HUDEP-2 (cell line): Measurements from ENCODE around the gene PRDM16.
"Not testable (repeated sequence)": the region's sequence is repeated elsewhere in the genome, so short reads cannot be mapped to it uniquely, and the experiment has no call there.

Source experiments
- DNase-seq, 76 experiments: peaks; one replicate each; lab custom pipeline; 2025; ENCODE audit not compliant: unreplicated experiment in 76 of 76; lab: John Stamatoyannopoulos, UW

The PRDM16 gene

GRCh38 chr1:3080053-3080955, 11.3 kb downstream of the PRDM16 start:
- DNase-seq = no peak

GRCh38 chr1:3081171-3081683, 12.2 kb downstream of the PRDM16 start:
- DNase-seq = no peak

- DNase-seq = no peak
Observed at GRCh38 chr1:3082051-3082450, 13.0 kb downstream of the PRDM16 start.

- no peak for DNase-seq
Observed at GRCh38 chr1:3082571-3083516, 13.8 kb downstream of the PRDM16 start.

- no peak for DNase-seq
Observed at GRCh38 chr1:3084154-3084553, 15.2 kb downstream of the PRDM16 start.

- no peak for DNase-seq
Observed at GRCh38 chr1:3084726-3085125, 15.7 kb downstream of the PRDM16 start.

GRCh38 chr1:3085721-3086120, 16.7 kb downstream of the PRDM16 start:
- no peak for DNase-seq

GRCh38 chr1:3086272-3086974, 17.4 kb downstream of the PRDM16 start:
- DNase-seq = no peak

- no peak for DNase-seq
Observed at GRCh38 chr1:3087049-3087448, 18.0 kb downstream of the PRDM16 start.

- DNase-seq = not testable (repeated sequence)
Observed at GRCh38 chr1:3087946-3088668, 19.1 kb downstream of the PRDM16 start.

GRCh38 chr1:3089490-3089889, 20.5 kb downstream of the PRDM16 start:
- DNase-seq = no peak

GRCh38 chr1:3091334-3091733, 22.3 kb downstream of the PRDM16 start:
- no peak for DNase-seq

- DNase-seq = no peak
Observed at GRCh38 chr1:3092530-3092929, 23.5 kb downstream of the PRDM16 start.

- no peak for DNase-seq
Observed at GRCh38 chr1:3093898-3094626, 25.1 kb downstream of the PRDM16 start.

- no peak for DNase-seq
Observed at GRCh38 chr1:3094863-3095780, 26.1 kb downstream of the PRDM16 start.

- DNase-seq = no peak
Observed at GRCh38 chr1:3096345-3096744, 27.3 kb downstream of the PRDM16 start.

GRCh38 chr1:3097231-3097630, 28.2 kb downstream of the PRDM16 start:
- no peak for DNase-seq

GRCh38 chr1:3097861-3098260, 28.9 kb downstream of the PRDM16 start:
- no peak for DNase-seq
